Measurements from ENCODE around the gene MFNG. TPM values are rescaled to one million over a fixed set of nuclear protein-coding genes. Genes with fewer than 3 reads are reported as not detected.

MFNG gene
- total RNA-seq, 2 donors from 2014 or later = 3.0 to 7.3 TPM

- DNase-seq = no peak
- intact Hi-C loops (cut with DNase I) = no loop called here
- H3K4me3 ChIP-seq = no peak overlapping the region
- peaks cover 0 to 5% (median 0%) of the 10 kb centered on the region in 3 donors for H3K9me3 ChIP-seq
- 55 to 61% methylated on average over 2 to 5 of the region's 5 CpGs for WGBS, 2 donors
- no peak for TF ChIP-seq POLR2A (IDR thresholded peaks at IDR 0.05)
- no peak for TF ChIP-seq CTCF (IDR thresholded peaks at IDR 0.05)
- no peaks in the 10 kb centered on the region for H3K36me3 ChIP-seq (replicated peaks in 1 of 2; ENCODE audit: insufficient read depth in 1 of 2, low read depth in 2 of 2)
- no peaks in the 10 kb centered on the region for H3K27me3 ChIP-seq
- H3K27ac ChIP-seq = no peak overlapping the region
- H3K4me1 ChIP-seq = no peaks in the 10 kb centered on the region
- ATAC-seq = no peak
Measured at GRCh38 chr22:37439347-37439746, 46.8 kb downstream of the MFNG start.

- H3K9me3 ChIP-seq = peaks cover 0 to 5% (median 0%) of the 10 kb centered on the region in 3 donors
- WGBS, 2 donors = 90 to 91% methylated on average over 5 of the region's 5 CpGs
- H3K27ac ChIP-seq = no peak overlapping the region
- TF ChIP-seq POLR2A (IDR thresholded peaks at IDR 0.05) (no peak), CTCF (IDR thresholded peaks at IDR 0.05) (no peak)
- intact Hi-C loops (cut with DNase I) = no loop called here
- H3K27me3 ChIP-seq = no peaks in the 10 kb centered on the region
- no peak for DNase-seq
- H3K4me1 ChIP-seq = no peaks in the 10 kb centered on the region
- no peaks in the 10 kb centered on the region for H3K36me3 ChIP-seq (replicated peaks in 1 of 2; ENCODE audit: insufficient read depth in 1 of 2, low read depth in 2 of 2)
- H3K4me3 ChIP-seq = no peak overlapping the region
- ATAC-seq = no peak
Measured at GRCh38 chr22:37435970-37436603, 50.1 kb downstream of the MFNG start.

GRCh38 chr22:37433786-37434185 lies 52.4 kb downstream of the MFNG start:
- intact Hi-C loops (cut with DNase I) = no loop called here
- ATAC-seq (no peak), DNase-seq (no peak)
- WGBS, 2 donors = 25 to 28% methylated on average over 2 to 10 of the region's 11 CpGs
- H3K4me1 ChIP-seq = no peaks in the 10 kb centered on the region
- peaks cover 0 to 2% of the 10 kb centered on the region in 2 donors for H3K27me3 ChIP-seq
- TF ChIP-seq POLR2A (IDR thresholded peaks at IDR 0.05) = no peak
- no peak for TF ChIP-seq CTCF (IDR thresholded peaks at IDR 0.05)
- H3K36me3 ChIP-seq (replicated peaks in 1 of 2; ENCODE audit: insufficient read depth in 1 of 2, low read depth in 2 of 2) = no peaks in the 10 kb centered on the region
- no peak overlapping the region for H3K4me3 ChIP-seq
- no peak overlapping the region for H3K27ac ChIP-seq
- H3K9me3 ChIP-seq = no peaks in the 10 kb centered on the region

- 73 to 82% methylated on average over 3 of the region's 3 CpGs for WGBS, 2 donors
- no peaks in the 10 kb centered on the region for H3K36me3 ChIP-seq (replicated peaks in 1 of 2; ENCODE audit: insufficient read depth in 1 of 2, low read depth in 2 of 2)
- intact Hi-C loops (cut with DNase I) = no loop called here
- no peaks in the 10 kb centered on the region for H3K9me3 ChIP-seq
- H3K27ac ChIP-seq = no peak overlapping the region
- peaks cover 3% of the 10 kb centered on the region for H3K4me1 ChIP-seq
- no peak for ATAC-seq
- DNase-seq = no peak
- peaks cover 0 to 13% of the 10 kb centered on the region in 2 donors for H3K27me3 ChIP-seq
- H3K4me3 ChIP-seq = no peak overlapping the region
- TF ChIP-seq POLR2A (IDR thresholded peaks at IDR 0.05) (no peak), CTCF (IDR thresholded peaks at IDR 0.05) (no peak)
Measured at GRCh38 chr22:37432708-37433054, 53.5 kb downstream of the MFNG start.
